ENCODE measurements around the gene AKAP13. TPM values are rescaled to one million over a fixed set of nuclear protein-coding genes. Genes with fewer than 3 reads are reported as not detected.

AKAP13 gene
- polyA plus RNA-seq, 1 donor from 2014 or later, result 10.0 TPM

DNA sequence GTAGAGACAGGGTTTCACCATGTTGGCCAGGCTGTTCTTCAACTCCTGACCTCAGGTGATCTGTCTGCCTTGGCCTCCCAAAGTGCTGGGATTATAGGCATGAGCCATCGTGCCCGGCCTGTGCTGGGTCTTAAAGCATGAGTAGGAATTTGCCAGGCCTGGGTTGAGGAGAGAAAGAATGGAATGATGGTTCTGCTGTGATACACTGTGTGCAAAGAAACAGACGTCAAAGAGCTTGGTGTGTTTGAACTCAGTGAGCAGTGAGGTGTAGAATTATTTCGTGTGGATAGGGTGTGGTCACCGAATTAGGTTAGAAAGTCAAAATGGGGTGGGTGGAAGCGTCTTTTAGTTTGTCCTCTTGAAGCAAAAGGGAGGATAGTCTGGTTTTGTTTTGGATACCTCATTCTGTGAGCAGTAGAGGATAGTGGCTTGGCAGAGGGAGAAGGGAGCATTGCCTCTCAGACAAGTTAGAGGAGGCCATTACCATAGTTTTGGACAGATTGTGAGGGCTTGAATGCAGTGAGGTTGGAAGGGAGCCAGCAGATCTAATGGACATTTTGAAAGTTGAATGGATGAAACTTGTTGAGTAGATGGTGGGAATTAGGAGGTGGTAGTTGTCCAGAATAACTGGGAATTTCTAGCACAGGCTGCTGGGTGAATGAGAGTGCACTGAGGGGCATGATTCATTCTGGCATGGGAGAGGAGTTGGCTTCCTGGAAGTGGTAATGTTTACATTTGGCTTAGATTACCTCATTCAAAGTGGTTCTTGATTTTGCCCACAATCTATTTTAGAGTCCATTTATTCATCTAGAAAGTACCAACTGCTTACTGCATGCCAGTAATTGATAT is 27.2 kb downstream of the AKAP13 start:
- Histone ChIP-seq H3K79me2 (replicated peaks; ENCODE audit: insufficient read depth, low read length) (peaks cover 15% of the 10 kb centered on the region), H4K20me1 (ENCODE audit: insufficient read depth) (no peaks in the 10 kb centered on the region), H3K4me2 (ENCODE audit: low read length) (no peak overlapping the region)

DNA sequence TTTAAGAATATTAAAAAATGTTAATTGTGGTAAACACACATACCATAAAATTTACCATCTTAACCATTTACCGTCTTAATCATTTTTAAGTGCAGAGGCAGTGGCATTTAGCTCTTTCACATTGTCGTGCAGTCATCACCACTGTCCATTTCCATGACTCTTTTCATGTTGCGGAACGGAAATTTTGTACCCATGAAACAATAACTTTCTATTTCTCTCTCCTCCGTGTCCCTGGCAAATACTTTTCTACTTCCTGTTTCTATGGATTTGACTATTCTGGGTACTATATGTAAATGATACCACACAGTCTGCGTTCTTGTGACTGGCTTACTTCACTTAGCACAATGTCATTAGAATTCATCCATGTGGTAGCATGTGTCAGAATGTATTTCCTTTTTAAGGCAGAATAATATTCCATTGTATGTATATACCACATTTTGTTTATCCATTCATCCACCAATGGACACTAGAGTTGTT is 27.9 kb downstream of the AKAP13 start:
- H3K36me3 ChIP-seq (ENCODE audit: insufficient read depth, low read length), result no peaks in the 10 kb centered on the region
- no peaks in the 10 kb centered on the region for H3K27me3 ChIP-seq (ENCODE audit: insufficient read depth, low read depth, low read length)
- H3K9me2 ChIP-seq (ENCODE audit: insufficient read depth, low read length), result no peaks in the 10 kb centered on the region
- H4K20me1 ChIP-seq (ENCODE audit: insufficient read depth), result no peaks in the 10 kb centered on the region
- H3K4me2 ChIP-seq (ENCODE audit: low read length), result no peak overlapping the region
- no peak overlapping the region for H3K9ac ChIP-seq (ENCODE audit: low read length)
- no peaks in the 10 kb centered on the region for H3F3A ChIP-seq (ENCODE audit: insufficient read depth, low read length, poor library complexity, severe bottlenecking)
- H3K4me3 ChIP-seq (ENCODE audit: low read length), result no peak overlapping the region
- H3K9me3 ChIP-seq (ENCODE audit: low read length), result no peaks in the 10 kb centered on the region
- H2AFZ ChIP-seq (ENCODE audit: low read depth, low read length), result no peak overlapping the region
- peaks cover 15% of the 10 kb centered on the region for H3K79me2 ChIP-seq (replicated peaks; ENCODE audit: insufficient read depth, low read length)
- no peak overlapping the region for H3K27ac ChIP-seq (ENCODE audit: low read length)
- TF ChIP-seq MXI1 (conservative IDR thresholded peaks at IDR 0.05; ENCODE audit: poor library complexity, severe bottlenecking), result no peak
- no peak for TF ChIP-seq POLR2AphosphoS5 (IDR thresholded peaks at IDR 0.05)
- TF ChIP-seq, protein P1, sequence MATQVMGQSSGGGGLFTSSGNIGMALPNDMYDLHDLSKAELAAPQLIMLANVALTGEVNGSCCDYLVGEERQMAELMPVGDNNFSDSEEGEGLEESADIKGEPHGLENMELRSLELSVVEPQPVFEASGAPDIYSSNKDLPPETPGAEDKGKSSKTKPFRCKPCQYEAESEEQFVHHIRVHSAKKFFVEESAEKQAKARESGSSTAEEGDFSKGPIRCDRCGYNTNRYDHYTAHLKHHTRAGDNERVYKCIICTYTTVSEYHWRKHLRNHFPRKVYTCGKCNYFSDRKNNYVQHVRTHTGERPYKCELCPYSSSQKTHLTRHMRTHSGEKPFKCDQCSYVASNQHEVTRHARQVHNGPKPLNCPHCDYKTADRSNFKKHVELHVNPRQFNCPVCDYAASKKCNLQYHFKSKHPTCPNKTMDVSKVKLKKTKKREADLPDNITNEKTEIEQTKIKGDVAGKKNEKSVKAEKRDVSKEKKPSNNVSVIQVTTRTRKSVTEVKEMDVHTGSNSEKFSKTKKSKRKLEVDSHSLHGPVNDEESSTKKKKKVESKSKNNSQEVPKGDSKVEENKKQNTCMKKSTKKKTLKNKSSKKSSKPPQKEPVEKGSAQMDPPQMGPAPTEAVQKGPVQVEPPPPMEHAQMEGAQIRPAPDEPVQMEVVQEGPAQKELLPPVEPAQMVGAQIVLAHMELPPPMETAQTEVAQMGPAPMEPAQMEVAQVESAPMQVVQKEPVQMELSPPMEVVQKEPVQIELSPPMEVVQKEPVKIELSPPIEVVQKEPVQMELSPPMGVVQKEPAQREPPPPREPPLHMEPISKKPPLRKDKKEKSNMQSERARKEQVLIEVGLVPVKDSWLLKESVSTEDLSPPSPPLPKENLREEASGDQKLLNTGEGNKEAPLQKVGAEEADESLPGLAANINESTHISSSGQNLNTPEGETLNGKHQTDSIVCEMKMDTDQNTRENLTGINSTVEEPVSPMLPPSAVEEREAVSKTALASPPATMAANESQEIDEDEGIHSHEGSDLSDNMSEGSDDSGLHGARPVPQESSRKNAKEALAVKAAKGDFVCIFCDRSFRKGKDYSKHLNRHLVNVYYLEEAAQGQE (IDR thresholded peaks at IDR 0.05; ENCODE audit: borderline replicate concordance), result no peak
- no peak for TF ChIP-seq TAF1 (IDR thresholded peaks at IDR 0.05; ENCODE audit: low read depth)
- no peak for TF ChIP-seq EP300 (conservative IDR thresholded peaks at IDR 0.05; ENCODE audit: poor library complexity, severe bottlenecking)
- no peak for TF ChIP-seq CTCF (IDR thresholded peaks at IDR 0.05; ENCODE audit: poor library complexity, severe bottlenecking)
- TF ChIP-seq EZH2 (IDR thresholded peaks at IDR 0.05; ENCODE audit: borderline replicate concordance, insufficient read depth, low read length, poor library complexity, severe bottlenecking), result no peak

More for the DNA sequence above, 27.2 kb downstream of the AKAP13 start:
- TF ChIP-seq, protein P1 (IDR thresholded peaks at IDR 0.05; ENCODE audit: borderline replicate concordance), result no peak
- TF ChIP-seq SMC3 (conservative IDR thresholded peaks at IDR 0.05; ENCODE audit: poor library complexity) (no peak), RAD21 (conservative IDR thresholded peaks at IDR 0.05) (no peak), EP300 (conservative IDR thresholded peaks at IDR 0.05; ENCODE audit: poor library complexity, severe bottlenecking) (no peak), POLR2AphosphoS5 (IDR thresholded peaks at IDR 0.05) (no peak), EZH2 (IDR thresholded peaks at IDR 0.05; ENCODE audit: borderline replicate concordance, insufficient read depth, low read length, poor library complexity, severe bottlenecking) (no peak), TAF1 (IDR thresholded peaks at IDR 0.05; ENCODE audit: low read depth) (no peak), CTCF (IDR thresholded peaks at IDR 0.05; ENCODE audit: poor library complexity, severe bottlenecking) (no peak), MXI1 (conservative IDR thresholded peaks at IDR 0.05; ENCODE audit: poor library complexity, severe bottlenecking) (no peak)
- Histone ChIP-seq H3K36me3 (ENCODE audit: insufficient read depth, low read length) (no peaks in the 10 kb centered on the region), H2AFZ (ENCODE audit: low read depth, low read length) (no peak overlapping the region), H3K27ac (ENCODE audit: low read length) (no peak overlapping the region), H3K27me3 (ENCODE audit: insufficient read depth, low read depth, low read length) (no peaks in the 10 kb centered on the region), H3K9ac (ENCODE audit: low read length) (no peak overlapping the region), H3K9me3 (ENCODE audit: low read length) (no peaks in the 10 kb centered on the region), H3K9me2 (ENCODE audit: insufficient read depth, low read length) (no peaks in the 10 kb centered on the region), H3F3A (ENCODE audit: insufficient read depth, low read length, poor library complexity, severe bottlenecking) (no peaks in the 10 kb centered on the region), H3K4me3 (ENCODE audit: low read length) (no peak overlapping the region)

Measured in neural cell (in vitro differentiated cells).